NCI-H2196 (cell line): ENCODE data around the gene ALDH3A2.

Source experiments
- DNase-seq: peaks from one replicate; lab custom pipeline; 2025; ENCODE audit not compliant: unreplicated experiment; lab: John Stamatoyannopoulos, UW

The ALDH3A2 gene

GRCh38 chr17:19713901-19714361, 65.4 kb downstream of the ALDH3A2 start:
- DNase-seq, result no peak

GRCh38 chr17:19714542-19715411, 66.2 kb downstream of the ALDH3A2 start:
- DNase-seq, result peak; percentile 63

GRCh38 chr17:19716108-19717030, 67.8 kb downstream of the ALDH3A2 start, which contains the start of gene SLC47A2:
Gene SLC47A2 (minus strand): TSS chr17:19716584. CDS start chr17:19716555, 29 bp downstream.
- no peak for DNase-seq

GRCh38 chr17:19717031-19717360, 68.4 kb downstream of the ALDH3A2 start:
- DNase-seq, result no peak

DNA sequence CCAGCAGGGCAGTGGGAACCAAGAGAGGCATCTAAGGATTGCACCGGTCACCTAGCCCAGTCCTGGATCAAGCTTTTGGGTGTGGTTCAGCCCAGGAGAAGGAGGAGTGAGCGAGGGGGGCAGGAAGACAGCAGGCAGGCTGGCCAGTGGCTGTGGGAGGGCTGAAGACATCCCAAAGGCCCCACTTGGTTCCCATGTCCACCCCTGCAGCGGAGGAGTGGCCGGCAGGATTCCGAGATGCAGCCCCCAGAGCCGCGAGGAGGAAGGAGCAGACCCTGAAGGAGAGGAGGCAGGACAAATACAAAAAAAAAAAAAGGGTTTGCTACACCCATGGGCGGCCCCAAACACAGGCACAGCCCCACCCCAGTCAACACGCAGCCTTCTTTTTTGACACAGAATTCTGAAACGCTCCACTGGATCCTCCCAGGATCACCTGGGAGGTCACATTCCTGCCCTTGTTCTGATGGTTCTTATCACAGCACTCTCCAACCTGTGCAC, 68.9 kb downstream of the ALDH3A2 start:
- DNase-seq, result no peak

GRCh38 chr17:19718041-19718612, 69.6 kb downstream of the ALDH3A2 start:
- no peak for DNase-seq

- no peak for DNase-seq
These were observed 70.2 kb downstream of the ALDH3A2 start for GRCh38 chr17:19718613-19719354.

- no peak for DNase-seq
These were observed 71.0 kb downstream of the ALDH3A2 start for GRCh38 chr17:19719355-19720209.

DNA sequence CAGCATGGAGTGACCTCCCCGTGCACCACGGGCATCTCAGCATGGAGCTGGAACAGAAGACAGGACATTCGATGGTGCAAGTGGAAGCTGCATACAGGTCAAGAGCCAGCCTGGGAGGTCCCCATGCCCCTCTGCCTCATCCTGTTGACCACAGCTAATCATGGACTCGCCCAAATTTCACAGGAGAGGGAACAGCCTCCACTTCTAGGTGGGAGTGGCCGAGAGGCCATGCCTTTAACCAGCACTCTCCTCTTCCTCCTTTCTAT, 71.6 kb downstream of the ALDH3A2 start:
- no peak for DNase-seq

GRCh38 chr17:19720631-19721426, 72.3 kb downstream of the ALDH3A2 start:
- peak; percentile 55 for DNase-seq

DNA sequence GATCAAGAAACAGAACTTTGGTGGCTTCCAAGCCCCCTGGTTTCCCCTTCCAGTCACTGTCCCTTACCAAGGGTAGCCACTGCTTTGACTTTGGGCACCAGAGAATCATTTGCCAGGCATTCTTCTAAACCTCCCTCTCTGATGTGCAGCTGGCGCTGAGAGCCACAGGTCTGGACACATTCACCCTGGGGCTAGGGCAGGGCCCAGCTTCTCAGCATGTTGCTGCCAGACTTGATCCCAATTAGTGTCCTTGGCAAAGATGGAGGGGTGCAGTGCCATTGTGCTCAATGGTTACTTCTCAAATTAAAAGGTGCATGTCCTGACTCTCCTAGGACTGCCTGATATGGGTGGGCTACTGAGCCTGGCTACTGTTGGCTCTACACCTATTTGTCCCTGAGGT, 75.4 kb downstream of the ALDH3A2 start:
- no peak for DNase-seq

- DNase-seq, result no peak
These were observed 76.2 kb downstream of the ALDH3A2 start for GRCh38 chr17:19724501-19725420.

DNA sequence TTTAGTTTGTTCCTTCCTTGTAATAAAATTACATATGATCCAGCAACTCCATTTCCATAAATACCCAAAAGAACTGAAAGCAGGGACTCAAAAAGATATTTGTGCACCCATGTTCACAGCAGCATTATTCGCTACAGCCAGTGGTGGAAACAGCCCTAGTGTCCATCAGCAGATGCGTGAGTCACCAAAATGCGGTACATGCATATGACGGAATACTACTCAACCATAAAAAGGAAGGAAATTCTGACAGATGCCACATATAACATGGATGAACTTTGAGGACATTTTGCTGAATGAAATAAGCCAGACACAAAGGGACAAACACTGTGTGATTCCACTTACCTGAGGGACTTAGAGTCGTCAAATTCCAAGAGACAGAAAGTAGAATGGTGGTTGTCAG, 76.9 kb downstream of the ALDH3A2 start:
- DNase-seq, result no peak

GRCh38 chr17:19726631-19727376, 78.3 kb downstream of the ALDH3A2 start:
- DNase-seq, result peak; percentile 10
